Bronchial epithelial cell (primary cell): ENCODE results near the gene FBXO21. TPM values are rescaled to one million over a fixed set of nuclear protein-coding genes. Genes with fewer than 3 reads are reported as not detected.
"Not testable (repeated sequence)": the region's sequence is repeated elsewhere in the genome, so short reads cannot be mapped to it uniquely, and the experiment has no call there.

ENCODE experiments used
- DNase-seq: peaks from one replicate; pipeline ENCODE4 v3.0.0-alpha.2; 2010; ENCODE audit warnings: low read depth
- FAIRE-seq: peaks from 2 replicates; lab custom pipeline; 2011; peaks lifted over from hg19 to GRCh38; lab: Jason Lieb, UNC
- H3K27me3 ChIP-seq: 2 replicates; pipeline ENCODE4 v1.5.1; 2011; ENCODE audit warnings: low read length; ENCODE audit not compliant: control insufficient read depth, insufficient read depth
- H3K36me3 ChIP-seq: 2 replicates; pipeline ENCODE4 v1.5.1; 2011; ENCODE audit warnings: low read length; ENCODE audit not compliant: control insufficient read depth, insufficient read depth
- H3K4me3 ChIP-seq: 2 replicates; pipeline ENCODE4 v1.5.1; 2011; ENCODE audit warnings: mild to moderate bottlenecking, low read depth, low read length, control low read depth
- CTCF ChIP-seq: IDR thresholded peaks from 2 replicates; pipeline ENCODE4 v1.5.1; 2011; ENCODE audit warnings: mild to moderate bottlenecking, moderate library complexity, low read length, control low read depth, inconsistent platforms; ENCODE audit not compliant: insufficient read depth, severe bottlenecking
- total RNA-seq: library from RNA; depleted of rRNA; stranded (reverse); fragments of >200 nt; gene quantifications from 2 replicates; pipeline ENCODE4 v1.2.1, GENCODE V29; 2014

Gene FBXO21
- total RNA-seq, 1 donor from 2014 or later, result 52.7 TPM

GRCh38 chr12:117227000-117227653 is 36.9 kb upstream of the FBXO21 start:
- H3K4me3 ChIP-seq, result no peak overlapping the region
- no peak for FAIRE-seq
- DNase-seq, result no peak
- no peak for TF ChIP-seq CTCF
- H3K27me3 ChIP-seq, result no peaks in the 10 kb centered on the region
- no peaks in the 10 kb centered on the region for H3K36me3 ChIP-seq

GRCh38 chr12:117226505-117226904 is 36.2 kb upstream of the FBXO21 start:
- no peak for DNase-seq
- Histone ChIP-seq H3K36me3 (no peaks in the 10 kb centered on the region), H3K27me3 (no peaks in the 10 kb centered on the region), H3K4me3 (no peak overlapping the region)
- no peak for FAIRE-seq
- TF ChIP-seq CTCF, result no peak

- TF ChIP-seq CTCF, result no peak
- DNase-seq, result no peak
- Histone ChIP-seq H3K36me3 (no peaks in the 10 kb centered on the region), H3K27me3 (no peaks in the 10 kb centered on the region), H3K4me3 (no peak overlapping the region)
- no peak for FAIRE-seq
Measured at GRCh38 chr12:117225179-117225578, 34.9 kb upstream of the FBXO21 start.

GRCh38 chr12:117220947-117221346 is 30.7 kb upstream of the FBXO21 start:
- H3K36me3 ChIP-seq, DNase-seq, FAIRE-seq, H3K27me3 ChIP-seq, H3K4me3 ChIP-seq: not testable (repeated sequence)

- H3K27me3 ChIP-seq, result no peaks in the 10 kb centered on the region
- no peaks in the 10 kb centered on the region for H3K36me3 ChIP-seq
- no peak for DNase-seq
- TF ChIP-seq CTCF, result no peak
- no peak overlapping the region for H3K4me3 ChIP-seq
- FAIRE-seq, result no peak
Measured at GRCh38 chr12:117218149-117218548, 27.9 kb upstream of the FBXO21 start.

GRCh38 chr12:117216686-117217085 is 26.4 kb upstream of the FBXO21 start:
- H3K27me3 ChIP-seq, result no peaks in the 10 kb centered on the region
- no peaks in the 10 kb centered on the region for H3K36me3 ChIP-seq
- TF ChIP-seq CTCF, result no peak
- DNase-seq (no peak), FAIRE-seq (no peak)
- no peak overlapping the region for H3K4me3 ChIP-seq
